ENCODE measurements around the gene DMTF1.
"Not testable (repeated sequence)": the region's sequence is repeated elsewhere in the genome, so short reads cannot be mapped to it uniquely, and the experiment has no call there.

GRCh38 chr7:87245671-87246070, 93.4 kb downstream of the DMTF1 start:
- TF ChIP-seq ZNF8, ZFP30, TSHZ2, ISL1 (CRISPR knock-in tag; IDR thresholded peaks at IDR 0.05): not testable (repeated sequence)
- TF ChIP-seq, protein P1, sequence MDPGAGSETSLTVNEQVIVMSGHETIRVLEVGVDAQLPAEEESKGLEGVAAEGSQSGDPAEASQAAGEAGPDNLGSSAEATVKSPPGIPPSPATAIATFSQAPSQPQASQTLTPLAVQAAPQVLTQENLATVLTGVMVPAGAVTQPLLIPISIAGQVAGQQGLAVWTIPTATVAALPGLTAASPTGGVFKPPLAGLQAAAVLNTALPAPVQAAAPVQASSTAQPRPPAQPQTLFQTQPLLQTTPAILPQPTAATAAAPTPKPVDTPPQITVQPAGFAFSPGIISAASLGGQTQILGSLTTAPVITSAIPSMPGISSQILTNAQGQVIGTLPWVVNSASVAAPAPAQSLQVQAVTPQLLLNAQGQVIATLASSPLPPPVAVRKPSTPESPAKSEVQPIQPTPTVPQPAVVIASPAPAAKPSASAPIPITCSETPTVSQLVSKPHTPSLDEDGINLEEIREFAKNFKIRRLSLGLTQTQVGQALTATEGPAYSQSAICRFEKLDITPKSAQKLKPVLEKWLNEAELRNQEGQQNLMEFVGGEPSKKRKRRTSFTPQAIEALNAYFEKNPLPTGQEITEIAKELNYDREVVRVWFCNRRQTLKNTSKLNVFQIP (CRISPR knock-in tag; IDR thresholded peaks at IDR 0.05; ENCODE audit: borderline replicate concordance, low read depth), result not testable (repeated sequence)

All from SK-N-SH treated with all-trans-retinoic acid at 6 μM for 48 hours (cell line).